K562 (cell line): ENCODE measurements around the gene ADARB2.

ENCODE experiments used
- GABPA ChIP-seq: fragments of 200-800 bp; sonication (Bioruptor generic); conservative IDR thresholded peaks from 2 replicates; pipeline ENCODE4 v1.6.1; 2016; ENCODE audit warnings: low read depth, missing genetic modification characterization, missing compliant biosample characterization
- MAZ ChIP-seq, 2 experiments: fragments of 450-650 bp in 1 of 2; sonication (generic) in 1 of 2; formaldehyde crosslinking; IDR thresholded peaks in 1 of 2; conservative IDR thresholded peaks in 1 of 2; 2 replicates each; pipeline versions ENCODE4 v1.4.0 to v1.5.0; 2020; ENCODE audit warnings: mild to moderate bottlenecking in 1 of 2, missing genetic modification reagents in 1 of 2
- MXI1 ChIP-seq: IDR thresholded peaks from 2 replicates; pipeline ENCODE4 v1.6.1; 2011; ENCODE audit warnings: low read depth, mild to moderate bottlenecking, improper control_type of control experiment, low read length
- NRF1 ChIP-seq, 2 experiments: fragments of 450-650 bp; IDR thresholded peaks in 1 of 2; conservative IDR thresholded peaks in 1 of 2; 2 replicates each; pipeline ENCODE4 v1.6.1; 2014; ENCODE audit warnings: mild to moderate bottlenecking in 2 of 2
- POLR2A ChIP-seq: fragments of 450-650 bp; conservative IDR thresholded peaks from 2 replicates; pipeline ENCODE4 v1.6.1; 2016
- SIX5 ChIP-seq, 2 experiments: IDR thresholded peaks; 2 replicates each; pipeline ENCODE4 v1.6.1; 2011; ENCODE audit warnings: low read length in 2 of 2, borderline replicate concordance in 1 of 2, low read depth in 1 of 2, mild to moderate bottlenecking in 1 of 2, moderate library complexity in 1 of 2; ENCODE audit not compliant: insufficient read depth in 1 of 2
- SP2 ChIP-seq: IDR thresholded peaks from 2 replicates; pipeline ENCODE4 v1.6.1; 2011; ENCODE audit warnings: mild to moderate bottlenecking, low read depth, low read length, moderate library complexity; ENCODE audit not compliant: poor library complexity, severe bottlenecking; ENCODE audit errors: extremely low read depth
- STAT5B ChIP-seq: fragments of 250-450 bp; sonication (Bioruptor Pico); IDR thresholded peaks from 2 replicates; pipeline ENCODE4 v1.8.0; 2021; ENCODE audit warnings: mild to moderate bottlenecking, inconsistent platforms
- ZNF121 ChIP-seq: sonication (generic); formaldehyde crosslinking; conservative IDR thresholded peaks from 2 replicates; pipeline ENCODE4 v1.8.0; 2022; ENCODE audit warnings: missing genetic modification reagents
- ZNF354B ChIP-seq: fragments of 250-450 bp; sonication (Bioruptor Pico); IDR thresholded peaks from 2 replicates; pipeline ENCODE4 v1.4.0; 2020
- ZNF436 ChIP-seq: fragments of 250-450, 450-650 bp; sonication (Bioruptor Pico); formaldehyde crosslinking; IDR thresholded peaks from 2 replicates; pipeline ENCODE4 v1.7.0; 2020; ENCODE audit warnings: mild to moderate bottlenecking
- TF ChIP-seq, protein P1 (sequence below), 3 experiments: IDR thresholded peaks in 2 of 3; conservative IDR thresholded peaks in 1 of 3; 2 replicates each; pipeline ENCODE4 v1.5.1; 2011 to 2012; ENCODE audit warnings: low read length in 3 of 3, mild to moderate bottlenecking in 3 of 3, control low read depth in 2 of 3, improper control_type of control experiment in 1 of 3, inconsistent platforms in 1 of 3, low read depth in 1 of 3, mixed read lengths in 1 of 3, moderate library complexity in 1 of 3; ENCODE audit not compliant: insufficient read depth in 2 of 3

DNA sequence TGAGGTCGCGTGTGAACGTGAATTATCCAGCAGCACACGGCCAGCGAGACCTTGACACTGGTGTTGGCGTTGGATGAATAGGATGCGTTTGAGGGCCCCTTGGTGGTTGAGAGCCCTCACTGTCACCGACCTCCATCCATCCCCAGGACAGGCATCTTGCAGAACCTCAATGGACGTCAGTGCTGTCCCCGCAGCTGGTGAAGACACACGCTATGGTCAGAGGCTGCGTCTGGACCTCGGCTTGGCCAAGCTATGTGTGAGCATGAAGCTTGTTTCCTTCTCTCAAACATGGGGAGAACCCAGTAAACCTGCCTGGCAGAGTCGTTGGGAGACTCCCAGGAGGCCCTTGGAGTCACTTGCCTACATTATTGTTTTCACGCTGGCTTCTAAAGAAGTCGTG, 229.2 kb downstream of the ADARB2 start:
- no peak for TF ChIP-seq SIX5 (IDR thresholded peaks at IDR 0.05; ENCODE audit: borderline replicate concordance in 1 of 2, insufficient read depth in 1 of 2, low read depth in 1 of 2, low read length in 2 of 2)
- no peak for TF ChIP-seq POLR2A
- TF ChIP-seq ZNF121: no peak
- TF ChIP-seq, protein P1, sequence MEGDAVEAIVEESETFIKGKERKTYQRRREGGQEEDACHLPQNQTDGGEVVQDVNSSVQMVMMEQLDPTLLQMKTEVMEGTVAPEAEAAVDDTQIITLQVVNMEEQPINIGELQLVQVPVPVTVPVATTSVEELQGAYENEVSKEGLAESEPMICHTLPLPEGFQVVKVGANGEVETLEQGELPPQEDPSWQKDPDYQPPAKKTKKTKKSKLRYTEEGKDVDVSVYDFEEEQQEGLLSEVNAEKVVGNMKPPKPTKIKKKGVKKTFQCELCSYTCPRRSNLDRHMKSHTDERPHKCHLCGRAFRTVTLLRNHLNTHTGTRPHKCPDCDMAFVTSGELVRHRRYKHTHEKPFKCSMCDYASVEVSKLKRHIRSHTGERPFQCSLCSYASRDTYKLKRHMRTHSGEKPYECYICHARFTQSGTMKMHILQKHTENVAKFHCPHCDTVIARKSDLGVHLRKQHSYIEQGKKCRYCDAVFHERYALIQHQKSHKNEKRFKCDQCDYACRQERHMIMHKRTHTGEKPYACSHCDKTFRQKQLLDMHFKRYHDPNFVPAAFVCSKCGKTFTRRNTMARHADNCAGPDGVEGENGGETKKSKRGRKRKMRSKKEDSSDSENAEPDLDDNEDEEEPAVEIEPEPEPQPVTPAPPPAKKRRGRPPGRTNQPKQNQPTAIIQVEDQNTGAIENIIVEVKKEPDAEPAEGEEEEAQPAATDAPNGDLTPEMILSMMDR (IDR thresholded peaks at IDR 0.05 in 2 of 3, conservative IDR thresholded peaks at IDR 0.05 in 1 of 3; ENCODE audit: insufficient read depth in 2 of 3, low read depth in 1 of 3, low read length in 3 of 3): no peak
- TF ChIP-seq STAT5B (CRISPR knock-in tag): no peak
- TF ChIP-seq ZNF354B (CRISPR knock-in tag): no peak
- no peak for TF ChIP-seq GABPA (tag)
- TF ChIP-seq SP2: no peak
- no peak for TF ChIP-seq NRF1 (conservative IDR thresholded peaks at IDR 0.05 in 1 of 2, IDR thresholded peaks at IDR 0.05 in 1 of 2)
- no peak for TF ChIP-seq MAZ (CRISPR knock-in tag; conservative IDR thresholded peaks at IDR 0.05 in 1 of 2, IDR thresholded peaks at IDR 0.05 in 1 of 2)
- TF ChIP-seq ZNF436: no peak
- TF ChIP-seq MXI1: no peak
